Measurements from ENCODE around the gene WFDC8. TPM values are rescaled to one million over a fixed set of nuclear protein-coding genes. Genes with fewer than 3 reads are reported as not detected.

The WFDC8 gene
- total RNA-seq, 1 experiment from 2014 or later, result not detected

DNA sequence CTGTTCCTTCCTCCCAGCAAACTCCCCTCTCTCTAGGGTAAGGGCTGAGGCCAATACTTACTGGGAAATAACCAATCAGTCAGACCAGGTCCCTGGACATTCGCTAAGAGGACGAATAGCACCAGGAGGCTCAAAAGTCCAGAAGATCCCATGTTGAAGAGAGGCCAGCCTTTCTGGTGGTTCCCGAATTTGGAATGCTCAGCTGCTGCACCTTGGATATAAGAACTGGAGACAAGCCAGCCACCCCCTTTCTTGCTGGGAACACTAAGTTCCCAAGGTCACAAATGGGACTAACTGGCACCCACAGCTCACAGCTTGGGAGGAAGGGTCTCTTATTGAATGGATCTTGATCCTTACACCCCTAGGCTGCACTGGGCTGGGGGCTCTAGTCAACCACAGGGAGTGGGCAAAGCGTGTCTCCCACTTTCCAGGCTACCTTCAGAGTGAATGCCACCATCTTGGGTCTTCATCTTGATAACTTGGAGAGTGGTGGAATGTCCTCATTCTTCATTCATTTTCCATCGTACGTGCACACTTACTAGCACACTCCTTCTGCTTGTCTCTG, 31.8 kb downstream of the WFDC8 start, which contains the start of gene EPPIN:
Gene EPPIN, minus strand, starts transcription at position 196 of the 565 bp plus-strand sequence. Its CDS starts 44 bp downstream, at position 152.
- Histone ChIP-seq H3K27ac (ENCODE audit: insufficient read length, low read depth, low read length) (no peak within 1 kb of the TSS), H4K20me1 (ENCODE audit: control insufficient read depth, insufficient read depth, insufficient read length) (no peaks in the 10 kb centered on the region), H3K23ac (ENCODE audit: insufficient read length, low read depth, low read length) (no peak within 1 kb of the TSS), H2BK20ac (ENCODE audit: low read depth, low read length, poor library complexity, severe bottlenecking) (no peak within 1 kb of the TSS), H2AK5ac (ENCODE audit: insufficient read length, low read length) (no peak within 1 kb of the TSS), H3K79me2 (ENCODE audit: insufficient read depth, low read length) (no peaks in the 10 kb centered on the region), H3K27me3 (ENCODE audit: insufficient read depth, low read length) (no peaks in the 10 kb centered on the region), H3K9me3 (ENCODE audit: control insufficient read depth, low read depth, low read length) (no peaks in the 10 kb centered on the region), H3K9ac (ENCODE audit: extremely low read depth, insufficient read length, low read length) (no peak within 1 kb of the TSS), H3K79me1 (ENCODE audit: insufficient read depth, low read depth, low read length, poor library complexity, severe bottlenecking) (no peaks in the 10 kb centered on the region), H2BK12ac (ENCODE audit: insufficient read length, low read depth, low read length) (no peak within 1 kb of the TSS), H3K4me1 (ENCODE audit: insufficient read depth, low read length) (no peaks in the 10 kb centered on the region), H3K18ac (ENCODE audit: insufficient read length, low read depth, low read length) (no peak within 1 kb of the TSS), H3K56ac (ENCODE audit: insufficient read length, low read depth, low read length) (no peak within 1 kb of the TSS), H4K8ac (replicated peaks; ENCODE audit: insufficient read length, low read depth, low read length) (no peak within 1 kb of the TSS), H3K23me2 (ENCODE audit: insufficient read length, low read depth, low read length, poor library complexity, severe bottlenecking) (no peaks in the 10 kb centered on the region), H3K4me2 (ENCODE audit: insufficient read depth, insufficient read length, low read length) (no peak within 1 kb of the TSS), H2AFZ (ENCODE audit: low read length) (no peak within 1 kb of the TSS), H3T11ph (ENCODE audit: low read length) (no peak within 1 kb of the TSS), H2BK5ac (ENCODE audit: insufficient read length, low read length) (no peak within 1 kb of the TSS), H2BK15ac (ENCODE audit: low read depth, low read length) (no peak within 1 kb of the TSS; the same call in 1 of the 2 replicates), H3K14ac (ENCODE audit: insufficient read depth, low read length) (no peak within 1 kb of the TSS), H4K5ac (ENCODE audit: insufficient read length, low read depth, low read length) (no peak within 1 kb of the TSS), H3K4ac (ENCODE audit: low read depth, low read length) (no peak within 1 kb of the TSS), H4K91ac (ENCODE audit: insufficient read length, low read depth, low read length) (no peak within 1 kb of the TSS), H2BK120ac (ENCODE audit: low read depth, low read length, poor library complexity, severe bottlenecking) (no peak within 1 kb of the TSS)
- peaks cover 0 to 7% of the 10 kb centered on the region in 2 experiments; a peak in 2 of 5 replicates for H3K9me3 Mint-ChIP-seq
- H3K4me3 Mint-ChIP-seq, result no peak within 1 kb of the TSS
- peaks cover 2 to 9% of the 10 kb centered on the region in 2 experiments; a peak in 2 of 4 replicates for H3K4me1 Mint-ChIP-seq
- no CpG with 5 or more reads among the region's 6 CpGs for WGBS (ENCODE audit: extremely low coverage, insufficient read length, low lambda C conversion rate)
- DNase-seq, result no peak
- TF ChIP-seq, protein P1, sequence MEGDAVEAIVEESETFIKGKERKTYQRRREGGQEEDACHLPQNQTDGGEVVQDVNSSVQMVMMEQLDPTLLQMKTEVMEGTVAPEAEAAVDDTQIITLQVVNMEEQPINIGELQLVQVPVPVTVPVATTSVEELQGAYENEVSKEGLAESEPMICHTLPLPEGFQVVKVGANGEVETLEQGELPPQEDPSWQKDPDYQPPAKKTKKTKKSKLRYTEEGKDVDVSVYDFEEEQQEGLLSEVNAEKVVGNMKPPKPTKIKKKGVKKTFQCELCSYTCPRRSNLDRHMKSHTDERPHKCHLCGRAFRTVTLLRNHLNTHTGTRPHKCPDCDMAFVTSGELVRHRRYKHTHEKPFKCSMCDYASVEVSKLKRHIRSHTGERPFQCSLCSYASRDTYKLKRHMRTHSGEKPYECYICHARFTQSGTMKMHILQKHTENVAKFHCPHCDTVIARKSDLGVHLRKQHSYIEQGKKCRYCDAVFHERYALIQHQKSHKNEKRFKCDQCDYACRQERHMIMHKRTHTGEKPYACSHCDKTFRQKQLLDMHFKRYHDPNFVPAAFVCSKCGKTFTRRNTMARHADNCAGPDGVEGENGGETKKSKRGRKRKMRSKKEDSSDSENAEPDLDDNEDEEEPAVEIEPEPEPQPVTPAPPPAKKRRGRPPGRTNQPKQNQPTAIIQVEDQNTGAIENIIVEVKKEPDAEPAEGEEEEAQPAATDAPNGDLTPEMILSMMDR (conservative IDR thresholded peaks at IDR 0.05), result no peak
- no peak within 1 kb of the TSS for H3K27ac Mint-ChIP-seq
- H3K27me3 Mint-ChIP-seq (ENCODE audit: low read depth), result peaks cover 1% of the 10 kb centered on the region
- H3K36me3 Mint-ChIP-seq (ENCODE audit: insufficient read depth in 1 of 3, low read depth in 3 of 3), result peaks cover 0 to 5% (median 0%) of the 10 kb centered on the region in 3 experiments; a peak in 1 of 7 replicates

Data from H9 (cell line).